HepG2 (cell line): ENCODE results near the gene CDH13.

Experiments used
- POLR2A ChIP-seq, 2 experiments: IDR thresholded peaks; 2 replicates each; pipeline ENCODE4 v1.6.1; 2011; ENCODE audit warnings: low read depth in 2 of 2, low read length in 2 of 2, mild to moderate bottlenecking in 1 of 2, moderate library complexity in 1 of 2; ENCODE audit not compliant: insufficient read depth in 1 of 2
- POLR2AphosphoS5 ChIP-seq: IDR thresholded peaks from 2 replicates; pipeline ENCODE4 v1.6.1; 2012; ENCODE audit warnings: low read depth, low read length

DNA sequence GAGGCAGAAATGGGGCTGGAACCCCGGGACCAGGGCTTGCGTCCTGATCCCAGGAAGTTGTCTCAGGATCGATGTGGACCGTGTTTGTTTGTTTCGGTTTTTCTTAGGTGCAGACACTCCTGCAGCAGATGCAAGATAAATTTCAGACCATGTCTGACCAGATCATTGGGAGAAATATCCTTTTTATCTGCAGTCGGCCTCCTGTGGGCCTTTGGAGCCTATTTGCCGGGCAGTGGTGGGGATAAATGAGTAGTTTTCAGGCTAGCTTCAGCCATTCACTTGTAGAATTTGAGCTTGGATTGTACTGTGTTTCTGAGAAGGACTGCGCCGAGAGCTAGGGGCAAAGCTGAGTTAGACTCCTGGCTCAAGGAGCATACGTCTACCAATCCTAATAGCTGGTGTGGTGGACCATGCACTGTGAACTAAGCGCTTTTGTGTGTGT is 1181.8 kb downstream of the CDH13 start:
- TF ChIP-seq POLR2A (IDR thresholded peaks at IDR 0.05; ENCODE audit: insufficient read depth in 1 of 2, low read depth in 2 of 2, low read length in 2 of 2) (no peak), POLR2AphosphoS5 (no peak)
